Activated CD4-positive, alpha-beta T cell treated with anti-CD3 and anti-CD28 coated beads, Interleukin-2, amount 50 U/mL, for 24 hours (primary cell): ENCODE measurements around the gene LETM1.
"Not testable (repeated sequence)": the region's sequence is repeated elsewhere in the genome, so short reads cannot be mapped to it uniquely, and the experiment has no call there.

Experiments used
- DNase-seq, 2 donors: peaks; one replicate each; pipeline ENCODE4 v3.0.0-alpha.2; 2020; ENCODE audit warnings: low read depth in 1 of 2, low spot score in 1 of 2

Gene LETM1

GRCh38 chr4:1852904-1853623 lies 2.9 kb downstream of the LETM1 start:
- no peak for DNase-seq

GRCh38 chr4:1851575-1852410 lies 4.2 kb downstream of the LETM1 start:
- DNase-seq: no peak

DNA sequence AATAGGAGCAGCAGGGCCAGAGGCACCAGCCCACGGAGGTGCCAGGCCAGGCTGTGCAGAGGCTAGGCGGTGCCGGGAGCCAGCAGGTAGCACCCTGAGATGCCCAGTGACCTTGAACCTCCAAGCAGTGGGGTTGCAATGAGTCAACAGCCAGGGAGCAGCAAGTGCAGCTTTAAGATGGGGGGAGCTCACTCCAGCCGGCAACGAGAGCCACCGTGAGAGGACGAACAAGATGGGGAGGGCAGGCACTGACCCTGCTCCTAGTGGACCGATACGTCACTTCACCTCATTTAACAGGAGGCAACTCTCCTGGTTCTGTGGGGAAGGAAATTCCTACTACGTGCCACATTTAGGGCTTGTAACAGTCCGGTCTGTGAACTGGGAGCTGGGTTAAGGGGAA lies 4.8 kb downstream of the LETM1 start:
- no peak for DNase-seq

DNA sequence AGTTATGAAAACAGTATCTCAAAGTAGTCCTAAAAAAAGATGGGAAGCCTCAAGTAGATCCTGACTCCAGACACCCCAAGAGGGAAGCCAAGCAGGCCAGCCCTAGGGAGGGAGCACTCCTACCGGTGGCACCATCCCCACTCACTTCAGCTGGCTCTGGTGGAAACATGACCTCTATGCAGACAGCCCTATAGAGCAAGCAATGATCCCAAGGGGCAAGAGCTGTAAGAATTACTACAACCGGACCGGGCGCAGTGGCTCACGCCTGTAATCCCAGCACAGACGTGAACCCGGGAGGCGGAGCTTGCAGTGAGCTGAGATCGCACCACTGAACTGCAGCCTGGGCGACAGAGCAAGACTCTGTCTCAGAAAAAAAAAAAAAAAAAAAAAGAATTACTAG lies 5.7 kb downstream of the LETM1 start:
- no peak for DNase-seq

- DNase-seq: no peak
These were observed 9.4 kb downstream of the LETM1 start for GRCh38 chr4:1846580-1846979.

GRCh38 chr4:1844618-1845017 lies 11.3 kb downstream of the LETM1 start:
- not testable (repeated sequence) for DNase-seq

GRCh38 chr4:1843852-1844251 lies 12.1 kb downstream of the LETM1 start:
- no peak for DNase-seq

DNA sequence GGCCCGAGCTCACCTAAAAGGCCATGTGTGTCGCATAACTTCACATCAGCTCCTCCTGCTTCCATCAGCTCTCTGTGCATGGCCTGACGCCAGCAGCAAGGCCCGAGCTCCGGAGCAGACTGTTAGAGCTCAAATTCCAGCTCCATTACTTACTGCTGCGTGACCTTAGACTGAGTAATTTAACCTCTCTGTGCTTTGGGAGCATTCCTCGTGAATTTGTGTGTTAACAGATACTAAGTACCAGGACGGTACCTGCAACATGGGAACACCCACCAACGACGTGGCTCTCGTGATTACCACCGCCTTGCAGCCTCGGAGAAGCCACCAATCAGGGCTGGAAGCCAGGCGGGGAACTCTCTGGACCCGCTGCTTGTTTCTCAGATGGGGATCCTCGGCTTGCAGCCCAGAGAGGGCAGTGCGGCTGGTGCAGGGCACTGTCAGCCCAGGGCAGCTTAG lies 12.9 kb downstream of the LETM1 start:
- DNase-seq: no peak

DNA sequence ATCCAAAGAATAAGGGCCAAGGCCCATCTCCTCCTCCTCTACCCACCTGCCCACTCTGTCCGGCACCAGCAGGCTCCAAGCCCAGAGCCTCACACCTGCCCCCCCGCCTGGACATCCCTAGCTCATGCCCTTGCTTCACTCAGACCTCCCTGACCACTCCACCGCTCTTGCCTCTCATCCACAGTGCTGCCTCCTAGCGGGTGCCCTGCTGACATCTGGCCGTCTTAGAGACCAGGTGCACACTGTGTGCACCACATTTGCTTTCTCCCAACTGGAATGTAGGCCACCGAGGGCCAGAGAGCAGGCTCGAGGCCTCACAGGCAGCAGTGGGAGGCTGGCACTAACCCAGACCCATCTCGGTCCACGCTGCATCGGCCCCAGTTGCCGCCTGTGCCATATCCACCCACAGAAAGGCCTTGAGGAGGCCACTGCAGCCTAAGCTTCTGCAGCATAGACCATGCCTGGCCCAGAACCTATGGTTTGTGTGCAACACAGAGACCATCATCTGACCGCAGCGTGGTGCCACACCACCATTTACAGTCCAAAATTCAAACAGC lies 13.5 kb downstream of the LETM1 start:
- DNase-seq: no peak

GRCh38 chr4:1841887-1842210 lies 14.1 kb downstream of the LETM1 start:
- DNase-seq: no peak

- DNase-seq: no peak
These were observed 14.6 kb downstream of the LETM1 start for GRCh38 chr4:1841201-1841886.

DNA sequence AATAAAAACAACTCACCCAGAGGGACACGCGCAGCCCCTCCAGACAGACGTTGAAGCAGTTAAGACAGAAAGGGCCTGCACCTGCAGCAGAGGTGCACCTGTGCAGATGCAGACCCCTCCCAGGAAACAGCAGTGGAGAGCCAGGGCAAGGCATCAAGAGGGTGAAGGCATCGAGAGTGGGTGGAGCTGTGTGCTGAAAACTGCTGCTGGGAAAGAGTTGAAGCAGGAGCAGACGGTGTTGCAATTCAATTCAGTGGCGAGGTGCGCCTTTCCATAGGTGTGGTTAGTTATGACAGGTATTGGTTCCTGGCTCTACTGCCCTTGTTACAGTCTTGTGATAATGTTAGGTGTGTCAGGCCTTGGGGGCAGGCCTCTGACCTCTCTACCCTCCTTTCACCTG lies 16.7 kb downstream of the LETM1 start:
- no peak for DNase-seq

GRCh38 chr4:1837069-1837468 lies 18.9 kb downstream of the LETM1 start:
- DNase-seq: no peak

- no peak for DNase-seq
These were observed 19.3 kb downstream of the LETM1 start for GRCh38 chr4:1836650-1837049.

DNA sequence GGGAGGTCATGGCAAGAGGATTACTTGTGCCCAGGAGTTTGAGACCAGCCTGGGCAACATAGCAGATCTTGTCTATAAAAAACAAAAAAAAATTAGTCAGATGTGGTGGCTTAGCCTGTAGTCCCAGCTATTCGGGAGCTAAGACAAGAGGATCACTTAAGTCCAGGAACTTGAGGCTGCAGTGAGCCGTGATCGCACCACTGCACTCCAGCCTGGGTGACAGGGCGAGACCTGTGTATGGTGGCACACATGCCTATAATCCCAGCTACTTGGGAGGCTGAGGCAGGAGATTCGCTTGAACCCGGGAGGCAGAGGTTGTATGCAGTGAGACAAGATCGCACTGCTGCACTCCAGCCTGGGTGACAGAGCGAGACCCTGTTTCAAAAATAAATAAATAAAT lies 20.1 kb downstream of the LETM1 start:
- DNase-seq: not testable (repeated sequence)

DNA sequence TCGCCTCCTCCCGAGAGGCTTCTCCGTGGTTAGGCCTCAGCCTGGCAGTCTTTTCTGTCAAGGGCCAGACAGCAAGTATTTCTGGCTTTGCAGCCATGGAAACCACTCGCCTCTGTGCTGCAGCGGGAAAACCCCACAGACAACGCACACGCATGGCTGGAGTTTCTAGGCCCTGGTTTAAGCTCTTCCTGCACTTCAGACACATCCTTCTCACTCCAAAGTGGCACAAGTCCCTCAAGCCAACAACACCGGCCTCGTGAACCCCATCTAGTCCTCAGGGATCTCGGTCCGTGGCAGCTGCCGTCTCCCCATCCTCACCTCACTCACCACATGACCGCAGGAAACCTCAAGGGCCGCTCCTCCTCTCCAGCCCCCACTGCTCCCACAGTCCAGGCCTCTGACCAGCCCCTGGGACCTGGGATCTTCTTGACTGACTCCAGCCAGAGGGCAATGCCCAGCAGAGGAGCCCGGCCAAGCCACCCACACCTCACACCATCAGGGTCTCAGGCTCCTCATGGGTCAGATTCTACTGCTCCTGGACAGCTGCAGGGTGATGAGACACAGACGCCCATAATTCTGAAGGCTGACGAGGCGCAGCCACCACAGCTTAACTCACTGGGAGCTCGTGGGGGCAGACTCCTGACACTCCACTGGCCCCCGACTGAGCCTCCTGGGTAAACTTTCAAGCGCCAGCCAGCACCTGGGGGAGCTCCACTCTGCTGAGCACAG lies 21.7 kb downstream of the LETM1 start:
- no peak for DNase-seq

- DNase-seq: no peak
These were observed 22.5 kb downstream of the LETM1 start for GRCh38 chr4:1833307-1834046.

DNA sequence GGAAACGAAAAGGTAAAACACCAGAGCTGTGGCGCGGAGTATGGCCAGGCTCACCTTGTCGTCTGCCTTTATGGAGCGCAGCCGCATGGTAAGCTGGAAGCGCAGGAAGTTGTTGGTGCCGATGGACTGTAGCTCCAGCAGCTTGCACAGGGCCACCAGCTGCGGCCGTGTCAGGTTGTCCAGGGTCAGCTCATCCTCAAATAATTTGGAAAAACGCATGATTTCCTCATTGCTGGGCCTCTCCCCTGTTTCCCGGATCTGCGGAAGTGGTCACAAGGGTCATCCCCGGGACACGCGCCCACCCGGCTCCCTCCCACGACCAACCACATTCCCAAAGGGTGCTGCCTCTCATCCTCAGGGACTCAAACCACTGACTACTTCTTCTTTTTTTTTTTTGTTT lies 23.3 kb downstream of the LETM1 start:
- no peak for DNase-seq

DNA sequence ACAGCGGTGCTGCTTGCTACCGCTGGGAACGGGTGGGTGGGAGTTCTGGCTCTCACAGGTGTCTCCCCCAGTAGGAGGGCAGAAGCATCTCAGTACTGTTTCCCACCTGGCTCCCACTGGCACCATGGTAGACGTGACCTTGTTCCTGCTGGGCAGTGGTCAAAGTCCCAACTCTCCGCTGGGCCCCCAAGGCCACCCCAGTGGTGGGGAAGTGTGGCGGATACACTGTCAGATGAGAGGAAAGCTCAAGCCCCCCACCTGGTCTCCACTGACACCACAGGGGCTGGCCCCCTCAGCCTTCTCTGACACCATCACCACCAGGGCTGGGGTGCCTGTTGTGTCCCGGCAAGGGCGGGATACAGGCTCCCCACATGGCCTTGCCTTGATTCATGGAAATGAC lies 24.6 kb downstream of the LETM1 start:
- no peak for DNase-seq

DNA sequence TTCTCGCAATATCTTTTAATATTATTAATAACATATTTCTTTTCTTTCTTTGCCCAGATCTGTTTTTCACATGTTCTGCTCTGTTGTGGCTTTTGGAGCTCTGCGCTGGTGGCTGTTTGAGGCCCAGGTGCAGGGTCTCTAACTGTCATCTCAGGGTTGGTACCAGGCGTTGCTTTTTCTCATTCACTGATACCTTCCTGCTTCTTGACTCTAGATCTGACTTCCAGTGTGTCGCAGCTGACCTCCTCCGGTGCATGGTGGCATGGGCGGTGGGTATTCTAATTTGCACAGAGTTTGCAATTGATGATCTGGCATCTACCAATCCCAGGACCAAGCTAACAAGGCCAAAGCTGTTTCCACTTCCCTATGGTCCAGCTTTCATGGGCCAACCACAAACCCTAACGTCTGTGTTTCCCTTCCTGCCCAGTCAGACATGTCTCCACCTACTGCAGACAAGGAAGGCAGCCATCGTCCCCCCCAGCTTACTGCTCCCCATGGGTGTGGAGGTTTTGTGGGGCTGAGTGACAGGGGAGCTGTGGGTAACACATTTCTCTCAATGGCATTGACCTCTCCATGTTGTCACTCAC lies 25.2 kb downstream of the LETM1 start:
- no peak for DNase-seq
